ENCODE data around the gene SAMD1.

Gene SAMD1

DNA sequence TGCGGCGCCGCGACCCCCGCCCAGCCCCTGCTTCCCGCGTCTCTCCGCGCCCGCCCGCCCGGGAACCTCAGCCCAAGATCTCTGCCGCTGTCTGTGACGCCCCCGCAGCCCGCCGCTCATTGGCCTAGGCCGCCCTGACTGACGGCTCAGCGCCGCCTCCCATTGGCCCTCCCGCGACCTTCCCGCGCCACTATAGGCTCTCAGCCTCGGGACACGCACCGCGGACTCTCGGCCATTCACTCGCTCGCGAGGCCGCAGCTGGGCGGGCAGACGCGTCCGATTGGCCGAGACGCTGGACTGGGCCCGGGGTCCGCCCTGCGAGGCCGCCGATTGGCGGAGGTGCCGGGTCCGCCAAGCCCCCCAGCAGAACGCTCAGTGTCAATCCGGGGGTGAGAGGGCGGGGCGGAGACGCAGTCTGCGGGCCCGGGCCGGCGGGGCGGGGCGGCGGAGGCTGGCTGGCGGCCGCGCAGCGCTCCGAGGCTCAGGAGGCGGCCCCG, 27.2 kb upstream of the SAMD1 start, which contains the start of gene PRKACA:
Gene PRKACA (minus strand): TSS at position 95 of the 497 bp plus-strand sequence. CDS start 215 bp downstream, outside the sequence.
- no peaks in the 10 kb centered on the region for H3K9me3 Mint-ChIP-seq
- peak within 1 kb of the TSS; percentile 87 for H3K4me3 Mint-ChIP-seq
- ATAC-seq (peak; percentile 95), DNase-seq (peak; percentile 97)
- H3K36me3 Mint-ChIP-seq (ENCODE audit: low read depth): peaks cover 6% of the 10 kb centered on the region
- peaks cover 39% of the 10 kb centered on the region for H3K4me1 Mint-ChIP-seq
- peak within 1 kb of the TSS; percentile 81 for H3K27ac Mint-ChIP-seq
- no peaks in the 10 kb centered on the region for H3K27me3 Mint-ChIP-seq

DNA sequence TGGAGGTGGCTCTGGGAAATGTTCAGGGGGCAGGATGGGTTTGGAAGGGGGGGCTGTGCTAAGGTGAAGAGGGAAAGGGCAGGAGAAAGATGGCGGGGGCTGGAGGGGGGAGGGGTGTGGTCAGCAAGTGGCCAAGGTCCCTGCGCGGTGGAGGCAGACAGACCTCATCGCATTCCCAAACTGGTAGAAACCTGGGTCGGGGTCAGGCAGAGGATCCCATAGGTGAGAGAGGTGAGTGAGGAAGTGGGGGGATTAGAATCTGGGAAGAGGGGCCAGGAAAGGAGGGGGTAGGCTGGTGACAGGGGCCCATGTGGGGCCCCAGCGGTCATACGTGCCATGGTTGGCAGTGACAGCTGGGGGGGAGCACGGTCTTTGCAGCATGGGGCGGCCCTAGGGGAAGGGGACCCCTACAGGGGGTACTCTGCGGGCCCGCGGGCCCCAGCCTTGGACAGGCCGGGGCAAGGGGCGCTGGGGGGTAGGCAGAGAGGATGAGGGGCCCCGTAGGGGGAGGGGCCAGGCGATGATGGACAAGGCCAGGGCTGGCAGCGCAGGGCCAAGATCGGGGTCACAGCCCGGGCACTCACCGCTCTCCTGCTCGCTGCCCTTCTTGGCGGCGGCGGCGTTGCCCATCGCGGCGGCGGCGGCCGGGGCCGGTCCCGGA, 26.5 kb upstream of the SAMD1 start:
- peak; percentile 2 for ATAC-seq
- Mint-ChIP-seq H3K4me3 (peak overlapping the region; percentile 87), H3K9me3 (no peaks in the 10 kb centered on the region), H3K36me3 (ENCODE audit: low read depth) (peaks cover 2% of the 10 kb centered on the region), H3K27me3 (no peaks in the 10 kb centered on the region), H3K4me1 (peaks cover 44% of the 10 kb centered on the region), H3K27ac (peak overlapping the region; percentile 48)
- peak; percentile 31 for DNase-seq

DNA sequence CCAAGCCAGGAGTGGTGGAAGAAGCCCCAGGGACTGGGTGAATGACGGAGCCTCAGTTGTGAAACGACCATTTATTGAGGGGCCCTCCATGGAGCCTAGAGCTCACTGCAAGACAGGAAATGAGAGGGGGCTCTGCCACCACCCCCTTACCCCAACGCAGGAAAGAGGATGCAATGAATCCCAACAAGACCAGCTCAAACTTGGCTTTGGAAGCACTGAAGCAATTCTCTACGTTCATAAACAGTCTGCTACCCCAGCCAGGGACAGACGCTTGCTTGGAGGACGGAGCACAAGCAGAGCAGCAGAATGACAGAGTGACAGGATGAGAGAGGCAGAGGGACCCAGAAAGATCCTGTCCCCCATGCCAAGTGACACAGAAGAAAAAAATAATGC, 26.0 kb upstream of the SAMD1 start:
- peak overlapping the region; percentile 87 for H3K4me3 Mint-ChIP-seq
- H3K27me3 Mint-ChIP-seq: no peaks in the 10 kb centered on the region
- DNase-seq (no peak), ATAC-seq (no peak)
- peaks cover 48% of the 10 kb centered on the region for H3K4me1 Mint-ChIP-seq
- peak overlapping the region; percentile 48 for H3K27ac Mint-ChIP-seq
- H3K36me3 Mint-ChIP-seq (ENCODE audit: low read depth): peaks cover 2% of the 10 kb centered on the region
- H3K9me3 Mint-ChIP-seq: no peaks in the 10 kb centered on the region

DNA sequence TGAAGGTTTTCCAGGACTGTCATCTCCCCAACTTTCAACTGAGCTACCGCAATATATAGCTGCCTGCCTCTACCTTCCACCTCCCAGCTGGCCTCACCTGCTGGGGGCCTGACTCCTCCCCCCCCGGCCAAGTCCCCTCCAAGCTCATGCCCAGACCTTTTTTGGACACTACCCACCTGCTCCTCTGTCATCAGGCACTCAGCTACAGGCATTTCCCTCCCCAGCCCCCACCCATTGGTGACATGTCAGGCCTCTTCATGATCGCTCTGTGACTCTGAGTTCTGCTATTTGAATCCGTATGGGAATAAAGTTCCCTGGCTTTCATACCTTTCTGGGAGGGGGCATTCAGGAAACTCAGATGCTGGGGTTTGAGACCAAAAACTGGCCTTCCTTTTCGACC, 25.2 kb upstream of the SAMD1 start:
- H3K27ac Mint-ChIP-seq: no peak overlapping the region
- H3K9me3 Mint-ChIP-seq: no peaks in the 10 kb centered on the region
- peaks cover 2% of the 10 kb centered on the region for H3K36me3 Mint-ChIP-seq (ENCODE audit: low read depth)
- H3K4me3 Mint-ChIP-seq: peak overlapping the region; percentile 35
- no peaks in the 10 kb centered on the region for H3K27me3 Mint-ChIP-seq
- peaks cover 48% of the 10 kb centered on the region for H3K4me1 Mint-ChIP-seq
- ATAC-seq (no peak), DNase-seq (no peak)

DNA sequence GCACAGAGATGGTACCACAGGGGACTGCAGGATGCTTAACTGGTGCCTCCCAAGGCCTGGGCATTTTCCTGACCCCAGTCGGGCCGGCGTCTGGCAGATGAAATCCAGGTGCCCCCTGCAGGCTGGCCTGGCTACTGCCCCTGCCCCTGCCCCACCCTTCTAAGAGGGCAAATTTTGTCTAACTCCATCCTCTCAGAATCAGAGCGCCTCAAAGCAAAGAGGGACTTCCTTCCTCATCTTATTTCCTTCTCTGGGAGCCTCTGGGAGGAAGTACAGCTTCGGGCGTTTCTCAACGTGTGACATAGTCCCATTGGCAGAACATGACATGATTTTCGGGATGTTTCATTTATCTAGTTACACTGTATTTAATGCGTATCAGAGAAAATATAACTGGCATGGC, 24.3 kb upstream of the SAMD1 start:
- DNase-seq: peak; percentile 72
- no peak overlapping the region for H3K4me3 Mint-ChIP-seq
- H3K4me1 Mint-ChIP-seq: peaks cover 48% of the 10 kb centered on the region
- H3K27me3 Mint-ChIP-seq: no peaks in the 10 kb centered on the region
- H3K36me3 Mint-ChIP-seq (ENCODE audit: low read depth): peaks cover 2% of the 10 kb centered on the region
- no peaks in the 10 kb centered on the region for H3K9me3 Mint-ChIP-seq
- ATAC-seq: no peak
- H3K27ac Mint-ChIP-seq: no peak overlapping the region

DNA sequence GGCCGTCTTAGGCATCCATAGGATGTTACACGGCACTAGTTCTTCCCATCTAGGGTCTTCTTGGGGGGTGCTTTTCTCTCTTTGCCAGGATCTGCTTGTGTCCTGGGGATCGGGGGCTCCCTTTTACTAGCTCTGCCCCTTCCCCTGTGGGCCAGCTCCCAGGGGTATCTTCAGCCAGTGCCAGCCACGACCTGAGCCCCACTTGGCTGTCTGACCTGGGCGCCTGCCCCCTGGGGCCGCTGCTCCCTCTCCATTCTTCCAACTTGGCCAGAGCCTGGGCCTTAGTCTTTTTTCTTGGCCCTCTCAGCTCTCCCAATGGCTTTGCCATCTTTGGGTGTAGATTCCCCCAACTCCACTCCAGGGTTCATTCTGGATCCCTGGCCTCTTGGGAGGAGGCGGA, 23.9 kb upstream of the SAMD1 start:
- H3K27me3 Mint-ChIP-seq: no peaks in the 10 kb centered on the region
- no peak overlapping the region for H3K27ac Mint-ChIP-seq
- no peaks in the 10 kb centered on the region for H3K9me3 Mint-ChIP-seq
- H3K4me1 Mint-ChIP-seq: peaks cover 48% of the 10 kb centered on the region
- no peak for ATAC-seq
- no peak for DNase-seq
- peaks cover 2% of the 10 kb centered on the region for H3K36me3 Mint-ChIP-seq (ENCODE audit: low read depth)
- H3K4me3 Mint-ChIP-seq: no peak overlapping the region

DNA sequence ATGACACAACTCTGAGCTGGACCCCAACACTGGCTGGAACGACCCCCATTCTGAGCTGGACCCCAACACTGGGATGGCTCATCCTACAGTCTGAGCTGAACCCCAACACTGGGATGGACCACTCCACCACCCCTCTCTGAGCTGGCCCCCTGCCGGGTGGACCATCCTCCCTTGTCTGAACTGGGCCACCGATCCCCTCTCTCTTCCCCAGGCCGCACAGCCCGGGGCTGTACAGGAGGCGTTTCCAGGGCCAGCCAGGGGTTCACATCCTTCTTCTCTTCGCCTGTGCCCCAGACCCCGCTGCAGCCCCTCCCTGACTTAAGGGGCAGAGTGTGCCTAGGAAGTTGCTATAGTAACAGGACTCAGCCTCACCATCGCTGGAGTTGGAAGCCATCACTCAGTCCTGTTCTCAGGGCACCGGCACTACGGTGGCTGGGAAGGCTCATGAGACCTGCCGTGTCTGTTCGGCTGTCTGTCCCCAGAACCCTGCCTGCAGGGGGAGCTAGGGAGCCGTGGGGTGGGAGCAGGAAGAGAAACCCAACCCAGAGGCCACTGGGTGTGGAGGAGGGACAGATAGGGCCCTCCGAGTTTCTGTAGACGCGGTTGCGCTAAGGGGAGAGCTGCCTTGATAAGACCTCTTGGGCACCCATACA, 23.3 kb upstream of the SAMD1 start:
- H3K9me3 Mint-ChIP-seq: no peaks in the 10 kb centered on the region
- no peak for ATAC-seq
- no peak overlapping the region for H3K4me3 Mint-ChIP-seq
- no peaks in the 10 kb centered on the region for H3K36me3 Mint-ChIP-seq (ENCODE audit: low read depth)
- DNase-seq: peak; percentile 72
- H3K27ac Mint-ChIP-seq: no peak overlapping the region
- H3K4me1 Mint-ChIP-seq: peaks cover 45% of the 10 kb centered on the region
- no peaks in the 10 kb centered on the region for H3K27me3 Mint-ChIP-seq

DNA sequence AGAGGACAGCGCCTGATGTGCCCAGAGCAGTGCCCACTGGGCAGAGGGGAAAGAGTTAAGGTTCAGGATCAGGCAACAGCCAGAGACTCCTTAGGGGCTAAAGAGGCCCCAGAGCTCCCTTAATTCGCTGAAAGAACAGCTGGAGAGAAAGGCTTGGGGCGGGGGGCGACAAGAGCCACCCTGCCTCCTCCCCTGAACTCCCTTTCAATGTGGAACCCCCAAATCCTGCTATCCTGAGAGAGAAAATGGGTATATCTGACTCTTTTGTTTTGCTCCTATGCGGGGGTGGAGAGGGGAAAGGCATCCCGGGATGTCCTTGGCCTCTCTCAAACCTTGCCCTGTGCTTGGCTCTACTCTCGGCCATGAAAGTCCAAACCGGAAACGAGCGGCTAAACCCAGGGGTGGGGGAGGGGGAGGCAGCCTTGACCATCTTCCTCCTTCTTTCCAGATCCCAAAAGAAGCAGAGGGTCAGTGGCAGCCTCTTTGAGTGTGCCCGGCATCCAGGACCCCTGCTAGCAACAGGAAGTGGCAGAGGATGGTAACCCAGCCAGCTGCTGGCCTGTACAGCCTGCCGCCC, 22.3 kb upstream of the SAMD1 start:
- Mint-ChIP-seq H3K27me3 (no peaks in the 10 kb centered on the region), H3K4me1 (peaks cover 39% of the 10 kb centered on the region), H3K9me3 (no peaks in the 10 kb centered on the region), H3K4me3 (no peak overlapping the region), H3K36me3 (ENCODE audit: low read depth) (no peaks in the 10 kb centered on the region), H3K27ac (no peak overlapping the region)
- ATAC-seq (no peak), DNase-seq (no peak)

DNA sequence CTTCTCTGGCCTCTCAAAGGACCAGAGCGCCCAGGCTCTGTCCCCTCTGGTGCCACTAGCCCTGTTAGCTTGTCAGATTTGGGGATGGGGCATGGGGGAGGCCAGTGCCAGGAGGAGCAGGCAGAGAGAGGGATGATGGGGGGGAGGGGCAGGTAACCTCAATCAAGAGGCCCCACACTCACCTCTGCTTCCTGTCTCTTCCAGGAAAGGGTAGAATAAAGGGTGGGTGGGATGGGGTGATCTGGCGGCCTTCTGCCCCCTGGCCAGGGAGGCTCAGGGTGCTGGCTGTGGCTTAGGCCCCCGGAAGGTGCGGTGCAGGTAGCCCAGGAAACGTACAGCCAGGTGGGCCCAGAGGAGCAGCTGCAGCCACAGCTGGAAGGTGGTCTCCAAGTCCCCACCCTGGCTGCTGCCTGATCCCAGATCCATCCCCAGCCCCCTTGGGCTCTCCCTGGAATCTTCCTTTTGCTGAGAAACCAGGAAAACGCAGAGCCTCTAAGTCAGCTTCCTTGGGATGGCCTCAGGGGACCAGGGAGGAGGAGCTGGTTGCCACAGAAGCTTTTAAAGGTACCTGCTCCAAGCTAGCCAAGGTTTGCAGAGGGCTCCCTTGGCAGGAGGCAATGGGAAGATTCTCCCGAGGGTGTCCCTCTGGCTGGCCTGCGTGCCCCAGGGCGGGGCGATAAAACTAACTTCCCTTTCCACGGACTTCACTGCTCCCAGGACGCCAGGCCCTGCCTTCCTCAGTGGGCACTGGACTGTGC, 21.7 kb upstream of the SAMD1 start:
- Mint-ChIP-seq H3K9me3 (no peaks in the 10 kb centered on the region), H3K4me1 (peaks cover 37% of the 10 kb centered on the region), H3K4me3 (no peak overlapping the region), H3K27ac (no peak overlapping the region), H3K27me3 (no peaks in the 10 kb centered on the region), H3K36me3 (ENCODE audit: low read depth) (no peaks in the 10 kb centered on the region)
- DNase-seq (no peak), ATAC-seq (no peak)

DNA sequence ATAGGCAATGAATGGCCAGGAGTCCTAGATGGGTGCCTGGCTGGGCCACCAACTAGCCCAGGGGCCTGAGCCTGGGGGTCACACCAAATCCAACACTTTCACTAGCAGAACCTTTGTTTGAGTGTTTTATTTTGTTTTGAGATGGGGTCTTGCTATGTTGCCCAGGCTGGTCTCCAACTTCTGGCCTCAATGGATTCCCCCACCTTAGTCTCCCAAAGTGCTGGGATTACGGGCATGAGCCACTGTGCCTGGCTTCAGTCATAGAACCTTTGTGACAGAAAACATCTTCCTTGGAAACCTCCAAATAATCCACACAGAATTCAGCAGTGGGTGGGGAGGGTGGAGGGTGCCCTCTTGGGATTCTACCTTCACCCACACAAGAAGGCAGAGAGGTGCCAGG, 20.9 kb upstream of the SAMD1 start:
- no peaks in the 10 kb centered on the region for H3K9me3 Mint-ChIP-seq
- H3K27me3 Mint-ChIP-seq: no peaks in the 10 kb centered on the region
- ATAC-seq: no peak
- no peaks in the 10 kb centered on the region for H3K36me3 Mint-ChIP-seq (ENCODE audit: low read depth)
- DNase-seq: no peak
- H3K27ac Mint-ChIP-seq: no peak overlapping the region
- H3K4me1 Mint-ChIP-seq: peaks cover 34% of the 10 kb centered on the region
- no peak overlapping the region for H3K4me3 Mint-ChIP-seq

DNA sequence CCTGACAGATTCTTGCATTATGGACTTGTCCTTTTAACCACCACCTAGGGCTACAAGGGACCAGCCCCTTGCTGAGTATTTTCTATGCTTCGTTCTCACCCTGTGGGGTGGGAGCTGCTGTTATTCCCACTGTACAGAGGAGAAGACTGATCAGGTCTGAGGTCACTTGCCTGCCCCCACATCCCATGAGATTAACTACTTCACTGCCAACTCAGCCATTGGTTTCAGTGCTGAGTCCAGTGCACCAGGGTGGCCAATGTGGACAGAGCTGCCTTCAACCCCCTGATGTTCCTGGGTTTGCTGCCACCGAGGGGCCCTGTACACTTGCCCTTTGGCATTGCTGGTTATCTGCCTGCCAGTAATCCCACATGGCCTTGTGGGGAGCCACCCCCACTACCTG, 20.1 kb upstream of the SAMD1 start:
- ATAC-seq: no peak
- no peak overlapping the region for H3K27ac Mint-ChIP-seq
- H3K36me3 Mint-ChIP-seq (ENCODE audit: low read depth): no peaks in the 10 kb centered on the region
- H3K4me1 Mint-ChIP-seq: peaks cover 26% of the 10 kb centered on the region
- no peak overlapping the region for H3K4me3 Mint-ChIP-seq
- H3K27me3 Mint-ChIP-seq: no peaks in the 10 kb centered on the region
- DNase-seq: no peak
- H3K9me3 Mint-ChIP-seq: no peaks in the 10 kb centered on the region

DNA sequence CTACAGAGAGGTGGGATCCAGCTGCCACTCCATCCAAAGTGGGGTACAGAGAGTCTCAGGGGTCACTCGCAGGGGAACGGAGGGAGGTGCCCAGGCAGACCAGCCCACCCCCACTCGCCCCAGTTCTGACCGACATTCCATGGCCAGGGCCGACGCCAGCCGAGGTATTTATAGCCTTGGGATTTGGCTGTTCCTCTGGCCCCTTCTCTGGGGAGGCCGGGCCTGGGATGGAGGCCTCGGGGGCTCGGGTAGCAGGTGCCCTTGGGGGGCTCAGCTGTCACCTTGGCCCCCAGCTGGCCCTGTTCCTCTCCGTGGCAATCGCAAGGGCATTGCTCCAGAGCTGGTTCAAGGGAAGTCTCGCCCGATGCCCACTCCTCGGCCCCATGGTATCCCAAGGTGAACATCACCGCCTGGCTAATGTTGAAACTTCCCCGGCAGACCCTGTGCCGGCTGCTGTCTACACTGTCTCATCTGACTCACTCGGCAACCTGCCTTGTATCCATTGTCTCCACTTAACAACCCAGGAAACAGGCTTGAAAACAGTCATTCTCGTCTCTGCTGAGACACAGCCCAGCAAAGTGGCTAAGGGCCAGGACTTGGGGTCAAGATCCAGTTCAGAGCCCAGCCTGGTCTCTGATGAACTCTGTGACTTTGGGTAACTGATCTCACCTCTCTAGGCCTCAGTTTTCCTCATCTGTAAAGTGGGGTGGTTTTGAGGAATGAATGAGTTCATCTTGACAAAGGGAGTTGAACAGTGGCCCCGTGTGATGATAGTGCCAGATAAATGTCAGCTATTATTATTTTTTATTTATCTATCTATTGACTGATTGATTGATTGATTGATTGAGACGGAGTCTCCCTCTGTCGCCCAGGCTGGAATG, 17.3 kb upstream of the SAMD1 start:
- ATAC-seq (no peak), DNase-seq (no peak)
- Mint-ChIP-seq H3K27me3 (no peaks in the 10 kb centered on the region), H3K9me3 (no peaks in the 10 kb centered on the region), H3K4me3 (no peak overlapping the region), H3K27ac (no peak overlapping the region), H3K36me3 (ENCODE audit: low read depth) (peaks cover 3% of the 10 kb centered on the region), H3K4me1 (peaks cover 10% of the 10 kb centered on the region)

DNA sequence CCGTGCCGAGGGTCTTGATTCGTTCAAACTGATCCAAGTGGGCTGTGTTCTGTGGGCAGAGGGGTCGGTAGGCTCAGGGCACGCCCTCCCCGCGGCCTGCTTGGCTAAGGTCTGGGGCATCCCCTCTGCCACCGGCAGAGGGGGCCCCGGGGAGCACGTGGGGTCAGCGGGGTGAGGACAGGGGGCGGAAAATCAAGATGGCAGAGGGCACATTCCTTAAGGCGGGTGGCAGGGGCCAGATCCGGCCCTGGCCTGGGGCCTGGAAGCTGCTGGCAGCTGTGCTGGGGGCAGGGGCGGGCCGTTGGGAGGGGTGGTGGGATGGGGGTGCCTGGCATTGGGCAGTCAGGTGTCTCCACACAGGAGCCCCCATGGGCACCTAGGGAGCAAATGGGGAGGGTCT, 16.3 kb upstream of the SAMD1 start:
- Mint-ChIP-seq H3K4me1 (peaks cover 4% of the 10 kb centered on the region), H3K9me3 (no peaks in the 10 kb centered on the region), H3K27ac (no peak overlapping the region), H3K27me3 (no peaks in the 10 kb centered on the region), H3K36me3 (ENCODE audit: low read depth) (peaks cover 3% of the 10 kb centered on the region), H3K4me3 (no peak overlapping the region)
- no peak for ATAC-seq
- DNase-seq: no peak

DNA sequence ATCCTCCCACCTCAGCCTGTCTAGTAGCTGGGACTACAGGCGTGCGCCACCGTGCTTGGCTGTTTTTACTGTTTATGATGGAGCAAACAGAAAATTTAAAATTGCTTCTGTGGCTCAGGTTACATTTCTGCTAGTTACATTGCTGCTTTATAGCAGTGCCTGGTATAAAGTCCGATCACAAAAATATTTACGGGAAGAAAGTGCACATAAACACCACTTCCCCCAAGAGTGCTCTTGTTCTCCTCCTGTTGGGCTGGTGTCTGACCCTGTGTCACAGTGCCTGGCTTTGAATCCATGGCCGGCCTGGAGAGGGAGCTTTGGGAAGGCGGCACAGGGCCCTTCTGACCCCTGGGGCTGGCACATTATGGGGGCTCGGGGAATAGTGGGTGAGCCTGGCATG, 15.1 kb upstream of the SAMD1 start:
- no peak for ATAC-seq
- H3K27ac Mint-ChIP-seq: no peak overlapping the region
- no peak overlapping the region for H3K4me3 Mint-ChIP-seq
- no peaks in the 10 kb centered on the region for H3K9me3 Mint-ChIP-seq
- H3K27me3 Mint-ChIP-seq: no peaks in the 10 kb centered on the region
- H3K4me1 Mint-ChIP-seq: no peaks in the 10 kb centered on the region
- peaks cover 6% of the 10 kb centered on the region for H3K36me3 Mint-ChIP-seq (ENCODE audit: low read depth)
- DNase-seq: no peak

Data from activated naive CD8-positive, alpha-beta T cell treated with anti-CD3 and anti-CD28 coated beads, Interleukin-2, amount 50 U/mL, for 24 hours (primary cell).